GM10248 (cell line): ENCODE measurements around the gene CYP4F11.
"Not testable (repeated sequence)": the region's sequence is repeated elsewhere in the genome, so short reads cannot be mapped to it uniquely, and the experiment has no call there.

Source experiments
- CTCF ChIA-PET: fragments of 300-600 bp; sonication (Branson Sonifier 250); formaldehyde crosslinking; extraction: SDS; loops from one replicate; lab custom pipeline; 2021; ENCODE audit warnings: antibody characterized with exemption; lab: Yijun Ruan, JAX
- POLR2A ChIA-PET: fragments of 350-650 bp; sonication (Branson Sonifier 250); formaldehyde crosslinking; extraction: SDS; loops from one replicate; lab custom pipeline; 2020; ENCODE audit warnings: antibody characterized with exemption; lab: Yijun Ruan, JAX
- DNase-seq: peaks from one replicate; pipeline ENCODE4 v3.0.0; 2012; ENCODE audit errors: extremely low spot score
- TF ChIP-seq, protein P1 (sequence below): IDR thresholded peaks from 2 replicates; pipeline ENCODE4 v1.5.1; 2012; ENCODE audit warnings: mild to moderate bottlenecking, low read depth; ENCODE audit errors: extremely low read depth, missing control alignments, control extremely low read depth

CYP4F11 gene

DNA sequence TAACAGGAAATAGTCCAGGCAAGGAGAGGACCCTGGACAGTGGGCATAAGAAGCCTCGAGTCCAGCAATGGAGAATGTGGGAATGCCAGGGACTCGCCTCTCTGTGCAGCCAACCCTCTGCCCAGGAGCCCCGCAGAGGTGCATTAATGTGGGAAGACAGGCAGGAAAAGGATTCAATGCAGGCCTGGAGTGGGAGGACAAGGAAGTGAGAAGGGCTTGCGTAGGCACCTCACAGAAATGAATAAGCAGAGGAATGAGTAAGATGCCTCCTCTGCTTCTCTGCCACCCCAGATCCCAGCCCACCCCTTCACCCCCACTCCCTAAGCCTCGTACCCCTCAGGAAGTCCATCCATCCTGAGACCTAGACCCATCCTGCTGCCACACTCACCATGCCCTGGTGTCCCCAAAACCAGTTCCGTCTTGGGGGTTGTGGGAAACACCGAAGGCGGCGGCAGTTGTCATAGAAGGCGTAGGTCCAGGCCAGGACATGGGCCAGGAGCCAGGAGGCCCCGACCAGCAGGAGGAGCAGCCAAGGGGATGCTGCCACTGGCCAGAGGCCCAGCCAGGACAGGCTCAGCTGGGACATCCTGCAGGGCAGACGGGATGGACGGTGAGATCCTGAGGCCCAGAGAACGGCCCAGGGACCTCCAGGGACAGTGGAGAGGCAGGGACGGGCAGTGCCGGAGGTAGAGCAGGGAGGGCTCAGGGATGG, 37.1 kb downstream of the CYP4F11 start:
- CTCF ChIA-PET, result no interaction called here
- TF ChIP-seq, protein P1, sequence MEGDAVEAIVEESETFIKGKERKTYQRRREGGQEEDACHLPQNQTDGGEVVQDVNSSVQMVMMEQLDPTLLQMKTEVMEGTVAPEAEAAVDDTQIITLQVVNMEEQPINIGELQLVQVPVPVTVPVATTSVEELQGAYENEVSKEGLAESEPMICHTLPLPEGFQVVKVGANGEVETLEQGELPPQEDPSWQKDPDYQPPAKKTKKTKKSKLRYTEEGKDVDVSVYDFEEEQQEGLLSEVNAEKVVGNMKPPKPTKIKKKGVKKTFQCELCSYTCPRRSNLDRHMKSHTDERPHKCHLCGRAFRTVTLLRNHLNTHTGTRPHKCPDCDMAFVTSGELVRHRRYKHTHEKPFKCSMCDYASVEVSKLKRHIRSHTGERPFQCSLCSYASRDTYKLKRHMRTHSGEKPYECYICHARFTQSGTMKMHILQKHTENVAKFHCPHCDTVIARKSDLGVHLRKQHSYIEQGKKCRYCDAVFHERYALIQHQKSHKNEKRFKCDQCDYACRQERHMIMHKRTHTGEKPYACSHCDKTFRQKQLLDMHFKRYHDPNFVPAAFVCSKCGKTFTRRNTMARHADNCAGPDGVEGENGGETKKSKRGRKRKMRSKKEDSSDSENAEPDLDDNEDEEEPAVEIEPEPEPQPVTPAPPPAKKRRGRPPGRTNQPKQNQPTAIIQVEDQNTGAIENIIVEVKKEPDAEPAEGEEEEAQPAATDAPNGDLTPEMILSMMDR, result no peak
- POLR2A ChIA-PET, result no interaction called here

DNA sequence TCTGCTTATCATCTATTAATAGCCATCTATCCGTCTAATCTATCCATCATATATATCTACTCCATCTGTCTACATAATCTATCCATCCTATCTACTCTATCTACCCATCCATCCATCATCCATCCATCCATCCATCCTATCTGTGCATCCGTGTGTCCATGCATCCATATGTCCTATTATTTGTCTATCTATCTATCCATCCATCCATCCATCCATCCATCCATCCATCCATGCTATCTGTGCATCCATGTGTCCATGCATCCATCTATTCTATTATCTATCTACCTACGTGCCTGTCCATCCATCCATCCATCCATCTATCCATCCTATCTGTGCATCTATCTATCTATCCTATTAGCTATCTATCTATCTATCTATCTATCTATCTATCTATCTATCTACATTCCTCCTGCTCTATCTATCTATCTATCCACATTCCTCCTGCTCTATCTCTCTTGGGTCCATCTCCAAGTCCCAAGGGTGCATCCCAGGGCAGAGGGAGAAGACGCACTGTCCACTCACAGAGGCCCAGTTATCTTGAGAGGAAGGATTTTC, 38.4 kb downstream of the CYP4F11 start:
- TF ChIP-seq, protein P1, result no peak
- POLR2A ChIA-PET, result no interaction called here

More for the DNA sequence above, 37.1 kb downstream of the CYP4F11 start:
- no peak for DNase-seq

DNA sequence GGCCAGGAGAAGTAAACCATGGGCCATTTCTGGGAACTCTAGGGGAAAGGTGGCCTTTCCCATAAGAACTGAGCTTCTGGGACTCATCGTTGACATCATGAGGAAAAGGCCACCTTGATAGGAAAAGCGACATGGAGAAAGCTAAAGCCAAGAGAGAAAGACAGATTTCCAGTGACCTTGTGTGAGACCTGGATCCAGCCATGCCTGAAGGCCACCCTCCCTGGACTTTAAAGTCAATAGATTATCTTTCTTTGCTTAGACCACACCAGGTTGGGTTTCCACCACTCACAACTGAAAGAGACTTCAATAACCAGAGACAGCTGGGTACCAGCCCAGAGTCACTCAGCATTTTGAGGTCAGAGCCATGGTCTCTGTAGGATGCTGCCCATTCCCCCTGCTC, 40.0 kb downstream of the CYP4F11 start:
- POLR2A ChIA-PET, result no interaction called here
- TF ChIP-seq, protein P1, result no peak
- no peak for DNase-seq
- CTCF ChIA-PET, result no interaction called here

More for the DNA sequence above, 38.4 kb downstream of the CYP4F11 start:
- CTCF ChIA-PET, result no interaction called here
- no peak for DNase-seq

DNA sequence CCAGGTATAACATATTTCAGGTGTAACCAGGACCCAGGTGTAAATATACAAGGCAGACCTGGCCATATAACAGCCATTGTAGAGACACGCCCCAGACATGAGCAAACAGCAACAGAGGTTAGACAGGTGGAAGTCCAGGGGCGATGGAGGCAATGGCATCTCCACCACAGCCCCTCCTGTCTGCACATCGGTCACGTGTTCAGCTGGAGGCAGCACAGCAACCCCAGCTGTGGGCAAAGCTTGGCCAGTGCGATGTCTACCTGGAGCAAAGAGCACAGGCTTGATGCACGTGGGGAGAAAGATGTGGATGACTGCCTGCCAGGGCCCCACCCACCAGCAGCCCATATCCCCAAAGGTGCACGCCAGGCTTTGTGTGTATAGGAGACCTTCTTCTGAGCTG, 40.9 kb downstream of the CYP4F11 start:
- no peak for DNase-seq
- TF ChIP-seq, protein P1, result no peak
- ChIA-PET CTCF (no interaction called here), POLR2A (no interaction called here)

DNA sequence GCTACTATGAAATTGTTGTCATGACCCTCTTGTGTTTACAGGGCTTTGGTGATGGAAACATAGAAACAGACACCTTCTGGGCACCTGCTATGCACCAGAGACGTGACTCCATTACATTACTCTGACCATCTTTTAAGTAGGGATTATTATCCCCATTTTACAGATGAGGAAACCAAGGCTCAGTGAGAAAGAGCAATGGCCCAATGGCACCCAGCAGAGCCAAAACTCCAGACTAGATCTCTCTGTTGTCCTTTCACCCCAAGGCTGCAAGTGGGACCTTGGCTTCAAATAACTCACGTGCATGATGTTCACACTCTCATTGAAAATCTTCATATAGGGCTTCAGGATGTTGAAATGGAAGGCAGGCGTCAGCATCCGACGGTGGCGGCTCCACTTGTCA, 42.3 kb downstream of the CYP4F11 start:
- POLR2A ChIA-PET, result no interaction called here
- CTCF ChIA-PET, result no interaction called here
- no peak for DNase-seq

DNA sequence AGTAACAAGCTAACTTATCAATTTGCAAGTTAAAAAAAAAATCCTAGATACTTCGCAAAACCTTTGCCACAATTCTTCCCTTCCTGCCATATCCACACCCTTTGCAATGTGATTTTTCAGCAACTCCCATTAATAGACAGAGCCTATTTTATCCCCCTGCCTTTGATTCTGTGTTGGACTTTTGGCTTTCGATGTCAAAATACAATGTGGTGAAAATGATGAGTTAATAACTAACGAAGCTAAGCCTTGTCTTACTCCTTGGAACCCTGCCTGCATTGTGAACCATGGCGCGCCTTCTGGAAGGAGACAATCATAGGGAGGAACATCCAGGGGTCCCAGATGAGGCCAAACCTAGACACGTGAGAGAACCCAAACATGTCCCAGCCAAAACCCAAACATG, 42.9 kb downstream of the CYP4F11 start:
- DNase-seq, result no peak
- CTCF ChIA-PET, result no interaction called here
- TF ChIP-seq, protein P1, result no peak
- POLR2A ChIA-PET, result no interaction called here

More for the DNA sequence above, 42.3 kb downstream of the CYP4F11 start:
- TF ChIP-seq, protein P1, result no peak

DNA sequence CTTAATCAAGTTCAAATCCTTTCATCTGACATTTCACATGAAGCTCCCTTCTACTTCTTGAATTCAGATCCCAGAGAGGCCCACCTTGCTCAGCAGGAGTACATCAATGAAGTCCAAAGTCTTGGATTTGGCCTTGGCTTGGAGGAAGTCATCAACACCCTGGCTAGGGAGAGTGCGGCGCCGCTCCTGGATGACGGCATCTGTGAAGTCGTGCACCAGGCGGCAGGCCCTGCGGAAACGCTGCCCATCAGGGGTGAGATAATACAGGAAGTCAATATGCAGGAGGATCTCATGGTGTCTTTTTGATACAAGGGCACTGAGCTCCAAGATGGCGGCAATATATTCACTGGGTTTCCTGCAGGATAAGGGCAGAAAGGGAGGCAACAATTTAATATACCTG, 45.0 kb downstream of the CYP4F11 start:
- DNase-seq, result not testable (repeated sequence)

More for the DNA sequence above, 45.0 kb downstream of the CYP4F11 start:
- CTCF ChIA-PET, POLR2A ChIA-PET: not testable (repeated sequence)
